Kasumi-1 (cell line): ENCODE results near the gene MFSD6.
"Not testable (repeated sequence)": the region's sequence is repeated elsewhere in the genome, so short reads cannot be mapped to it uniquely, and the experiment has no call there.

Experiments
- DNase-seq, 2 experiments: peaks; one replicate each; lab custom pipeline; 2025; lab: John Stamatoyannopoulos, UW

Gene MFSD6

GRCh38 chr2:190407662-190408537 is at the start of gene MFSD6:
Gene MFSD6 (plus strand): TSS chr2:190408355. CDS start chr2:190436030, 27,675 bp downstream.
- DNase-seq: no peak

- not testable (repeated sequence) for DNase-seq
Measured at GRCh38 chr2:190358655-190359448, 49.3 kb upstream of the MFSD6 start.

GRCh38 chr2:190360561-190360960 is 47.6 kb upstream of the MFSD6 start:
- no peak for DNase-seq

- no peak for DNase-seq
Measured at GRCh38 chr2:190360965-190361364, 47.2 kb upstream of the MFSD6 start.

GRCh38 chr2:190361572-190361971 is 46.6 kb upstream of the MFSD6 start:
- no peak for DNase-seq

- no peak for DNase-seq
Measured at GRCh38 chr2:190362894-190363293, 45.3 kb upstream of the MFSD6 start.

- DNase-seq: no peak
Measured at GRCh38 chr2:190365499-190366204, 42.5 kb upstream of the MFSD6 start.

- no peak for DNase-seq
Measured at GRCh38 chr2:190366248-190366753, 41.9 kb upstream of the MFSD6 start.

- DNase-seq: no peak
Measured at GRCh38 chr2:190367091-190367490, 41.1 kb upstream of the MFSD6 start.

GRCh38 chr2:190369635-190370034 is 38.5 kb upstream of the MFSD6 start:
- no peak for DNase-seq

GRCh38 chr2:190376083-190376482 is 32.1 kb upstream of the MFSD6 start:
- DNase-seq: no peak

GRCh38 chr2:190376591-190377245 is 31.4 kb upstream of the MFSD6 start:
- DNase-seq: no peak

- no peak for DNase-seq
Measured at GRCh38 chr2:190378880-190379237, 29.3 kb upstream of the MFSD6 start.

- DNase-seq: no peak
Measured at GRCh38 chr2:190379249-190379964, 28.7 kb upstream of the MFSD6 start.

GRCh38 chr2:190380962-190381412 is 27.2 kb upstream of the MFSD6 start:
- DNase-seq: no peak

GRCh38 chr2:190382851-190383250 is 25.3 kb upstream of the MFSD6 start:
- peak; percentile 45 to 52 for DNase-seq

GRCh38 chr2:190387422-190387821 is 20.7 kb upstream of the MFSD6 start:
- no peak for DNase-seq

GRCh38 chr2:190396271-190396670 is 11.9 kb upstream of the MFSD6 start:
- DNase-seq: no peak

- DNase-seq: no peak
Measured at GRCh38 chr2:190402986-190403603, 5.1 kb upstream of the MFSD6 start.

- peak; percentile 36 to 40 for DNase-seq
Measured at GRCh38 chr2:190404487-190404886, 3.7 kb upstream of the MFSD6 start.
